D341Med (cell line): Measurements from ENCODE around the gene LAMP1.
A peak's percentile ranks its signal among the peaks of the same experiment; 100 is the strongest.
"Not testable (repeated sequence)": the region's sequence is repeated elsewhere in the genome, so short reads cannot be mapped to it uniquely, and the experiment has no call there.

ENCODE experiments used
- DNase-seq: peaks from one replicate; pipeline ENCODE4 v3.0.0; 2012; ENCODE audit warnings: low spot score

LAMP1 gene

GRCh38 chr13:113297370-113298042, 467 bp downstream of the LAMP1 start:
- DNase-seq = no peak

- no peak for DNase-seq
Measured at GRCh38 chr13:113298043-113298945, 1.3 kb downstream of the LAMP1 start.

GRCh38 chr13:113299951-113300350, 2.9 kb downstream of the LAMP1 start:
- DNase-seq = no peak

- no peak for DNase-seq
Measured at GRCh38 chr13:113302986-113303385, 5.9 kb downstream of the LAMP1 start.

GRCh38 chr13:113304121-113304520, 7.1 kb downstream of the LAMP1 start:
- DNase-seq = no peak

GRCh38 chr13:113305208-113305607, 8.2 kb downstream of the LAMP1 start:
- DNase-seq = no peak

GRCh38 chr13:113307491-113307890, 10.5 kb downstream of the LAMP1 start:
- no peak for DNase-seq

- no peak for DNase-seq
Measured at GRCh38 chr13:113309473-113309872, 12.4 kb downstream of the LAMP1 start.

- DNase-seq = not testable (repeated sequence)
Measured at GRCh38 chr13:113314112-113314511, 17.1 kb downstream of the LAMP1 start.

GRCh38 chr13:113314895-113315470, 17.9 kb downstream of the LAMP1 start:
- DNase-seq = not testable (repeated sequence)

- no peak for DNase-seq
Measured at GRCh38 chr13:113315992-113316391, 19.0 kb downstream of the LAMP1 start.

GRCh38 chr13:113317031-113317430, 20.0 kb downstream of the LAMP1 start:
- no peak for DNase-seq

- DNase-seq = no peak
Measured at GRCh38 chr13:113318956-113319355, 21.9 kb downstream of the LAMP1 start.

GRCh38 chr13:113319371-113319770, 22.3 kb downstream of the LAMP1 start:
- no peak for DNase-seq

- no peak for DNase-seq
Measured at GRCh38 chr13:113320226-113320875, 23.3 kb downstream of the LAMP1 start.

GRCh38 chr13:113321546-113321945, 24.5 kb downstream of the LAMP1 start:
- DNase-seq = no peak

- no peak for DNase-seq
Measured at GRCh38 chr13:113322043-113322461, 25.0 kb downstream of the LAMP1 start.

GRCh38 chr13:113322890-113323651, 26.0 kb downstream of the LAMP1 start:
- no peak for DNase-seq

GRCh38 chr13:113323869-113324268, 26.8 kb downstream of the LAMP1 start:
- DNase-seq = no peak

- DNase-seq = no peak
Measured at GRCh38 chr13:113324398-113324797, 27.4 kb downstream of the LAMP1 start.

GRCh38 chr13:113325779-113326178, 28.7 kb downstream of the LAMP1 start:
- DNase-seq = no peak

GRCh38 chr13:113327391-113327765, 30.3 kb downstream of the LAMP1 start:
- DNase-seq = peak; percentile 50
